ENCODE measurements around the gene PLEKHM3. TPM values are rescaled to one million over a fixed set of nuclear protein-coding genes. Genes with fewer than 3 reads are reported as not detected.
A peak's percentile ranks its signal among the peaks of the same experiment; 100 is the strongest.

The PLEKHM3 gene
- total and polyA plus RNA-seq, 2 of the 13 experiments (the other 11 are each of a cell fraction or from before 2014, with no cell fraction given), result 4.5 to 4.7 TPM

- TF ChIP-seq ZNF574 (CRISPR knock-in tag; IDR thresholded peaks at IDR 0.05) (0 out of 2 replicates have a peak, but pooled peaks have one; percentile 47), HDAC2 (CRISPR knock-in tag; IDR thresholded peaks at IDR 0.05) (peak; percentile 86), POLR2G (IDR thresholded peaks at IDR 0.05; ENCODE audit: low read depth, low read length) (peak; percentile 76), SIX1 (CRISPR knock-in tag; IDR thresholded peaks at IDR 0.05; ENCODE audit: borderline replicate concordance) (peak; percentile 99), ZNF230 (CRISPR knock-in tag; IDR thresholded peaks at IDR 0.05) (peak; percentile 58; the same call in 1 of the 2 replicates), ZSCAN30 (CRISPR knock-in tag; IDR thresholded peaks at IDR 0.05) (no peak), HNRNPK (IDR thresholded peaks at IDR 0.05; ENCODE audit: low read depth, low read length, poor library complexity, severe bottlenecking) (no peak), CEBPG (CRISPR knock-in tag; IDR thresholded peaks at IDR 0.05) (peak; percentile 46; the same call in 1 of the 2 replicates), ZNF136 (CRISPR knock-in tag; IDR thresholded peaks at IDR 0.05; ENCODE audit: low read depth) (no peak), ZNF713 (CRISPR knock-in tag; IDR thresholded peaks at IDR 0.05) (no peak), ZNF790 (CRISPR knock-in tag; IDR thresholded peaks at IDR 0.05; ENCODE audit: borderline replicate concordance) (peak; percentile 26; the same call in 1 of the 2 replicates), ZNF800 (CRISPR knock-in tag; IDR thresholded peaks at IDR 0.05) (no peak), NCOA2 (CRISPR knock-in tag; IDR thresholded peaks at IDR 0.05) (peak; percentile 65), KLF16 (CRISPR knock-in tag; IDR thresholded peaks at IDR 0.05) (no peak), PRDM10 (CRISPR knock-in tag; IDR thresholded peaks at IDR 0.05; ENCODE audit: low read depth) (peak; percentile 43; the same call in 1 of the 2 replicates), RBFOX2 (IDR thresholded peaks at IDR 0.05; ENCODE audit: low read depth, low read length) (no peak), ZNF879 (CRISPR knock-in tag; IDR thresholded peaks at IDR 0.05) (no peak), ZBTB10 (CRISPR knock-in tag; IDR thresholded peaks at IDR 0.05; ENCODE audit: borderline replicate concordance) (no peak)
Measured at GRCh38 chr2:207796585-207797350, 228.6 kb downstream of the PLEKHM3 start (continued).

Data from HepG2 (cell line).